ENCODE data around the gene CES2. TPM values are rescaled to one million over a fixed set of nuclear protein-coding genes. Genes with fewer than 3 reads are reported as not detected.
A peak's percentile ranks its signal among the peaks of the same experiment; 100 is the strongest.

The CES2 gene
- total RNA-seq, 1 experiment from 2014 or later = 29.7 TPM

DNA sequence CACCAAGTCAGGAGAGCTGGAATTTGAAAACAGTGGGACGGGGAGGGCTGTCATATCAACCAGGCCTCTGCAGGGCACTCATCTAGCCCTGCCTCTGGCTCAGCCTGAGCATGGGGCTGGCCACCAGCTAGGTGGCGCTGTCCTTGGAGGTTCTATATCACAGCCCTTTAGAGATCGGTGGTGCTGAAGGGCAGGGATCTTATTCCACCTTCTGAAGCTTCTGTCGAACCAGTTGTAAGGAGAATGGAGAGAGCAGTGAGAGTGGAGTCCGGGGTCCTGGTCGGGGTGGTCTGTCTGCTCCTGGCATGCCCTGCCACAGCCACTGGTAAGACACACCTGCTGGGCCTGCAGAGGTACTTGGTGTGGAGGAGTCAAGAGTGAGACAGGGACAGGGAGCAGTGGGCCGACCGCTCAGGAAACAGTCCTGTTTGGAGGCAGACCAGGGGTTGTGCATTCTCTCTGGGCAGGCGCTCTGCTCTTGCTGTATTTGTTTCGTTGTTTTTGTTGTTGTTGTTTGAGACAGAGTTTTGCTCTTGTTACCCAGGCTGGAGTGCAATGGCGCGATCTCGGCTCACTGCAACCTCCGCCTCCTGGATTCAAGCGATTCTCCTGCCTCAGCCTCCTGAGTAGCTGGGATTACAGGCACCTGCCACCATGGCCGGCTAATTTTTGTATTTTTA lies 25.9 kb downstream of the CES2 start, which contains the start of gene CES3 (continued):
- TF ChIP-seq, protein P1, sequence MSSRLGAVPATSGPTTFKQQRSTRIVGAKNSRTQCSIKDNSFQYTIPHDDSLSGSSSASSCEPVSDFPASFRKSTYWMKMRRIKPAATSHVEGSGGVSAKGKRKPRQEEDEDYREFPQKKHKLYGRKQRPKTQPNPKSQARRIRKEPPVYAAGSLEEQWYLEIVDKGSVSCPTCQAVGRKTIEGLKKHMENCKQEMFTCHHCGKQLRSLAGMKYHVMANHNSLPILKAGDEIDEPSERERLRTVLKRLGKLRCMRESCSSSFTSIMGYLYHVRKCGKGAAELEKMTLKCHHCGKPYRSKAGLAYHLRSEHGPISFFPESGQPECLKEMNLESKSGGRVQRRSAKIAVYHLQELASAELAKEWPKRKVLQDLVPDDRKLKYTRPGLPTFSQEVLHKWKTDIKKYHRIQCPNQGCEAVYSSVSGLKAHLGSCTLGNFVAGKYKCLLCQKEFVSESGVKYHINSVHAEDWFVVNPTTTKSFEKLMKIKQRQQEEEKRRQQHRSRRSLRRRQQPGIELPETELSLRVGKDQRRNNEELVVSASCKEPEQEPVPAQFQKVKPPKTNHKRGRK (CRISPR knock-in tag; IDR thresholded peaks at IDR 0.05; ENCODE audit: borderline replicate concordance) = 0 out of 2 replicates have a peak, but pooled peaks have one; percentile 69
- TF ChIP-seq NR2C2 (CRISPR knock-in tag; IDR thresholded peaks at IDR 0.05) (no peak), ATF1 (CRISPR knock-in tag; IDR thresholded peaks at IDR 0.05) (no peak), TP53 (CRISPR knock-in tag; IDR thresholded peaks at IDR 0.05) (no peak)
- TF ChIP-seq, protein P2, sequence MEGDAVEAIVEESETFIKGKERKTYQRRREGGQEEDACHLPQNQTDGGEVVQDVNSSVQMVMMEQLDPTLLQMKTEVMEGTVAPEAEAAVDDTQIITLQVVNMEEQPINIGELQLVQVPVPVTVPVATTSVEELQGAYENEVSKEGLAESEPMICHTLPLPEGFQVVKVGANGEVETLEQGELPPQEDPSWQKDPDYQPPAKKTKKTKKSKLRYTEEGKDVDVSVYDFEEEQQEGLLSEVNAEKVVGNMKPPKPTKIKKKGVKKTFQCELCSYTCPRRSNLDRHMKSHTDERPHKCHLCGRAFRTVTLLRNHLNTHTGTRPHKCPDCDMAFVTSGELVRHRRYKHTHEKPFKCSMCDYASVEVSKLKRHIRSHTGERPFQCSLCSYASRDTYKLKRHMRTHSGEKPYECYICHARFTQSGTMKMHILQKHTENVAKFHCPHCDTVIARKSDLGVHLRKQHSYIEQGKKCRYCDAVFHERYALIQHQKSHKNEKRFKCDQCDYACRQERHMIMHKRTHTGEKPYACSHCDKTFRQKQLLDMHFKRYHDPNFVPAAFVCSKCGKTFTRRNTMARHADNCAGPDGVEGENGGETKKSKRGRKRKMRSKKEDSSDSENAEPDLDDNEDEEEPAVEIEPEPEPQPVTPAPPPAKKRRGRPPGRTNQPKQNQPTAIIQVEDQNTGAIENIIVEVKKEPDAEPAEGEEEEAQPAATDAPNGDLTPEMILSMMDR (IDR thresholded peaks at IDR 0.05) = peak; percentile 72

DNA sequence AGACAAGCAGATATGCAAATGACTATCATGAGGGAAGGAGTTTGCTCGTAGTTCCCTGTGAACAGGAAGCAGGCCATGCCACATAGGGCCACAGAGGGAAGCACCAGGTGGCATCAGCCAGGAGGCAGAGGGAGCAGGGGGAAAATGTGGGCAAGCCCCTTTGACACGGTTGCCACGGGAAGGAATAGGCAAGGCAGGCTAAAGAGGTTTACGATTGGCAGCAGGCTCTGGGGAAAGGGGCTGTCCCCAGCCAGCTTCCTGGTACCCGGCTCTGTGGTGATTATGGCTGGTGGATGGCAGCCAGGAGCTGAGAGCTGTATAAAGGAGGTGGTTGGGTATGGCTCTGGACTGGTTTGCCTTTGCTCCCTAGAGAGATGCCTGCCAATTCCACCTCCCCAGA lies 26.6 kb downstream of the CES2 start:
- DNase-seq (ENCODE audit: low spot score) (no peak), ATAC-seq (no peak)
- POLR2A ChIA-PET = no interaction called here
- CTCF ChIA-PET = interaction anchor here (0.7 to 5.3 kb wide), 19 partner anchors 8 to 559 kb away, joined by 3 to 51 read pairs (median 10); partner anchors contain the start of genes B3GNT9, ELMO3, FBXL8 and NOL3
- Mint-ChIP-seq H3K9me3 (no peaks in the 10 kb centered on the region), H3K27me3 (ENCODE audit: low read depth) (peaks cover 8% of the 10 kb centered on the region; the same call in 1 of the 2 replicates), H3K4me1 (peaks cover 9% of the 10 kb centered on the region), H3K4me3 (peak overlapping the region; percentile 66), H3K27ac (no peak overlapping the region; the same call in 1 of the 2 replicates), H3K36me3 (no peaks in the 10 kb centered on the region)
- TF ChIP-seq PRRX2 (CRISPR knock-in tag; IDR thresholded peaks at IDR 0.05) = no peak

DNA sequence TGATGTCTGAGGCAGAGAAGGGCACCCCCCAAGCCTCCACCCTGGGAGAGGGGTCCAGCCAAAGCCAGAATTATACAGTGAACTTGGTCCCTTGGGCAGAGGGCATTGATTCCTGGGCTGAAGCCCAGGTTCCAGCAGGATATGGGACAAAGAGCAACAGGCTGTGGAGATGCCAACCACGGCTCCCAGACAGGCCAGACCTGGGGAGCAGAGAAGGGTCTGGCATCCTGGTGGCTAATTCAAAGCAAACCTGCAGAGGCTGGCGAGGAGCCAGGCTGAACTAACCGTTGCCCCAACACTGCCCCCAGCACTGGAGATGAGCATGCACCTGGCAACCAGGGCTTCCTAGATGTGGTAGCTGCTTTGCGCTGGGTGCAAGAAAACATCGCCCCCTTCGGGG lies 28.7 kb downstream of the CES2 start:
- no peaks in the 10 kb centered on the region; the same call in 1 of the 2 replicates for H3K27me3 Mint-ChIP-seq (ENCODE audit: low read depth)
- CTCF ChIA-PET = interaction anchor here (0.8 to 4.3 kb wide), 6 partner anchors 10 to 206 kb away, joined by 3 to 27 read pairs (median 10); partner anchors contain the start of genes FBXL8, NOL3 and TRADD

More for the DNA sequence above, 28.7 kb downstream of the CES2 start:
- ATAC-seq = no peak
- Mint-ChIP-seq H3K4me1 (peaks cover 9% of the 10 kb centered on the region), H3K9me3 (no peaks in the 10 kb centered on the region), H3K4me3 (no peak overlapping the region), H3K36me3 (no peaks in the 10 kb centered on the region), H3K27ac (no peak overlapping the region)
- POLR2A ChIA-PET = no interaction called here
- DNase-seq (ENCODE audit: low spot score) = no peak
- TF ChIP-seq, protein P3, sequence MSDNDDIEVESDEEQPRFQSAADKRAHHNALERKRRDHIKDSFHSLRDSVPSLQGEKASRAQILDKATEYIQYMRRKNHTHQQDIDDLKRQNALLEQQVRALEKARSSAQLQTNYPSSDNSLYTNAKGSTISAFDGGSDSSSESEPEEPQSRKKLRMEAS (CRISPR knock-in tag; IDR thresholded peaks at IDR 0.05) = no peak
- TF ChIP-seq, protein P4, sequence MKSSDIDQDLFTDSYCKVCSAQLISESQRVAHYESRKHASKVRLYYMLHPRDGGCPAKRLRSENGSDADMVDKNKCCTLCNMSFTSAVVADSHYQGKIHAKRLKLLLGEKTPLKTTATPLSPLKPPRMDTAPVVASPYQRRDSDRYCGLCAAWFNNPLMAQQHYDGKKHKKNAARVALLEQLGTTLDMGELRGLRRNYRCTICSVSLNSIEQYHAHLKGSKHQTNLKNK (CRISPR knock-in tag; IDR thresholded peaks at IDR 0.05) = no peak
- TF ChIP-seq, protein P5, sequence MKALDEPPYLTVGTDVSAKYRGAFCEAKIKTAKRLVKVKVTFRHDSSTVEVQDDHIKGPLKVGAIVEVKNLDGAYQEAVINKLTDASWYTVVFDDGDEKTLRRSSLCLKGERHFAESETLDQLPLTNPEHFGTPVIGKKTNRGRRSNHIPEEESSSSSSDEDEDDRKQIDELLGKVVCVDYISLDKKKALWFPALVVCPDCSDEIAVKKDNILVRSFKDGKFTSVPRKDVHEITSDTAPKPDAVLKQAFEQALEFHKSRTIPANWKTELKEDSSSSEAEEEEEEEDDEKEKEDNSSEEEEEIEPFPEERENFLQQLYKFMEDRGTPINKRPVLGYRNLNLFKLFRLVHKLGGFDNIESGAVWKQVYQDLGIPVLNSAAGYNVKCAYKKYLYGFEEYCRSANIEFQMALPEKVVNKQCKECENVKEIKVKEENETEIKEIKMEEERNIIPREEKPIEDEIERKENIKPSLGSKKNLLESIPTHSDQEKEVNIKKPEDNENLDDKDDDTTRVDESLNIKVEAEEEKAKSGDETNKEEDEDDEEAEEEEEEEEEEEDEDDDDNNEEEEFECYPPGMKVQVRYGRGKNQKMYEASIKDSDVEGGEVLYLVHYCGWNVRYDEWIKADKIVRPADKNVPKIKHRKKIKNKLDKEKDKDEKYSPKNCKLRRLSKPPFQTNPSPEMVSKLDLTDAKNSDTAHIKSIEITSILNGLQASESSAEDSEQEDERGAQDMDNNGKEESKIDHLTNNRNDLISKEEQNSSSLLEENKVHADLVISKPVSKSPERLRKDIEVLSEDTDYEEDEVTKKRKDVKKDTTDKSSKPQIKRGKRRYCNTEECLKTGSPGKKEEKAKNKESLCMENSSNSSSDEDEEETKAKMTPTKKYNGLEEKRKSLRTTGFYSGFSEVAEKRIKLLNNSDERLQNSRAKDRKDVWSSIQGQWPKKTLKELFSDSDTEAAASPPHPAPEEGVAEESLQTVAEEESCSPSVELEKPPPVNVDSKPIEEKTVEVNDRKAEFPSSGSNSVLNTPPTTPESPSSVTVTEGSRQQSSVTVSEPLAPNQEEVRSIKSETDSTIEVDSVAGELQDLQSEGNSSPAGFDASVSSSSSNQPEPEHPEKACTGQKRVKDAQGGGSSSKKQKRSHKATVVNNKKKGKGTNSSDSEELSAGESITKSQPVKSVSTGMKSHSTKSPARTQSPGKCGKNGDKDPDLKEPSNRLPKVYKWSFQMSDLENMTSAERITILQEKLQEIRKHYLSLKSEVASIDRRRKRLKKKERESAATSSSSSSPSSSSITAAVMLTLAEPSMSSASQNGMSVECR (CRISPR knock-in tag; IDR thresholded peaks at IDR 0.05; ENCODE audit: borderline replicate concordance) = no peak
- TF ChIP-seq ZNF317 (CRISPR knock-in tag; IDR thresholded peaks at IDR 0.05; ENCODE audit: borderline replicate concordance, low read depth) (no peak), NFYB (CRISPR knock-in tag; conservative IDR thresholded peaks at IDR 0.05; ENCODE audit: low read depth) (no peak), ETV6 (CRISPR knock-in tag; IDR thresholded peaks at IDR 0.05) (no peak), ZNF671 (CRISPR knock-in tag; IDR thresholded peaks at IDR 0.05) (no peak), TCF7 (CRISPR knock-in tag; IDR thresholded peaks at IDR 0.05; ENCODE audit: low read depth) (no peak), GRHL2 (CRISPR knock-in tag; IDR thresholded peaks at IDR 0.05; ENCODE audit: insufficient replicate concordance, severe bottlenecking) (no peak)
- TF ChIP-seq, protein P6, sequence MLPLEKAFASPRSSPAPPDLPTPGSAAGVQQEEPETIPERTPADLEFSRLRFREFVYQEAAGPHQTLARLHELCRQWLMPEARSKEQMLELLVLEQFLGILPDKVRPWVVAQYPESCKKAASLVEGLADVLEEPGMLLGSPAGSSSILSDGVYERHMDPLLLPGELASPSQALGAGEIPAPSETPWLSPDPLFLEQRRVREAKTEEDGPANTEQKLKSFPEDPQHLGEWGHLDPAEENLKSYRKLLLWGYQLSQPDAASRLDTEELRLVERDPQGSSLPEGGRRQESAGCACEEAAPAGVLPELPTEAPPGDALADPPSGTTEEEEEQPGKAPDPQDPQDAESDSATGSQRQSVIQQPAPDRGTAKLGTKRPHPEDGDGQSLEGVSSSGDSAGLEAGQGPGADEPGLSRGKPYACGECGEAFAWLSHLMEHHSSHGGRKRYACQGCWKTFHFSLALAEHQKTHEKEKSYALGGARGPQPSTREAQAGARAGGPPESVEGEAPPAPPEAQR (CRISPR knock-in tag; IDR thresholded peaks at IDR 0.05) = no peak

Measured in WTC11 (cell line).